NCI-H1105 treated with DMSO at 0.1 percent for 48 hours (cell line): ENCODE measurements around the gene ARSA.
"Not testable (repeated sequence)": the region's sequence is repeated elsewhere in the genome, so short reads cannot be mapped to it uniquely, and the experiment has no call there.

ENCODE experiments used
- DNase-seq: peaks from one replicate; lab custom pipeline; 2025; lab: John Stamatoyannopoulos, UW

The ARSA gene

DNA sequence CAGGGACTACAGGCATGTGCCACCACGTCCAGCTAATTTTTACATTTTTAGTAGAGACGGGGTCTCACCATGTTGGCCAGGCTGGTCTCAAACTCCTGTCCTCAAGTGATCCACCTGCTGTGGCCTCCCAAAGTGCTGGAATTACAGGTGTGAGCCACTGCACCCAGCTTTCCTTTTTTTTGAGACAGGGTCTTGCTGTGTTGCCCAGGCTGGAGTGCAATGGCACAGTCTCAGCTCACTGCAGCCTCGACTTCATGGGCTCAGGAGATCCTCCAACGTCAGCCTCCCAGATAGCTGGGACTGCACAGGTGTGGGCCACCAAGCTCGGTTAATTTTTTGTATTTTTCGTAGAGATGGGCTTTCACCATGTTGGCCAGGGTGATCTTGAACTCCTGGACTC is 26.7 kb upstream of the ARSA start:
- DNase-seq = not testable (repeated sequence)

DNA sequence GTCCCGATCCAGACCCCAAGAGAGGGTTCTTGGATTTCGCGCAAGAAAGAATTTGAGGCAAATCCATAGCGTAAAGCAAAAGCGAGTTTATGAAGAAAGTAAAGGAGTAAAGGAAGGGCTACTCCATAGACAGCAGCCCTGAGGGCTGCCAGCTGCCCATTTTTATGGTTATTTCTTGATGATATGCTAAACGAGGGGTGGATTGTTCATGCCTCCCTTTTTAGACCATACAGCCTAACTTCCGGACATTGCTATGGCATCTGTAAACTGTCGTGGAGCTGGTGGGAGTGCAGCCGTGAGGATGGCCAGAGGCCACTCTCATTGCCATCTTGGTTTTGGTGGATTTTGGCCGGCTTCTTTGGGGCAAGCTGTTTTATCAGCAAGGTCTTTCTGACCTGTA is 25.3 kb upstream of the ARSA start:
- no peak for DNase-seq

DNA sequence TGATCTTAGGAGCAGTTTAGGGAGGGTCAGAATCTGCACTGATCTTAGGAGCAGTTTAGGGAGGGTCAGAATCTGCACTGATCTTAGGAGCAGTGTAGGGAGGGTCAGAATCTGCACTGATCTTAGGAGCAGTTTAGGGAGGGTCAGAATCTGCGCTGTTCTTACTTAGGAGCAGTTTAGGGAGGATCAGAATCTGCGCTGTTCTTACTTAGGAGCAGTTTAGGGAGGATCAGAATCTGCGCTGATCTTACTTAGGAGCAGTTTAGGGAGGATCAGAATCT is 15.8 kb upstream of the ARSA start:
- DNase-seq = not testable (repeated sequence)

DNA sequence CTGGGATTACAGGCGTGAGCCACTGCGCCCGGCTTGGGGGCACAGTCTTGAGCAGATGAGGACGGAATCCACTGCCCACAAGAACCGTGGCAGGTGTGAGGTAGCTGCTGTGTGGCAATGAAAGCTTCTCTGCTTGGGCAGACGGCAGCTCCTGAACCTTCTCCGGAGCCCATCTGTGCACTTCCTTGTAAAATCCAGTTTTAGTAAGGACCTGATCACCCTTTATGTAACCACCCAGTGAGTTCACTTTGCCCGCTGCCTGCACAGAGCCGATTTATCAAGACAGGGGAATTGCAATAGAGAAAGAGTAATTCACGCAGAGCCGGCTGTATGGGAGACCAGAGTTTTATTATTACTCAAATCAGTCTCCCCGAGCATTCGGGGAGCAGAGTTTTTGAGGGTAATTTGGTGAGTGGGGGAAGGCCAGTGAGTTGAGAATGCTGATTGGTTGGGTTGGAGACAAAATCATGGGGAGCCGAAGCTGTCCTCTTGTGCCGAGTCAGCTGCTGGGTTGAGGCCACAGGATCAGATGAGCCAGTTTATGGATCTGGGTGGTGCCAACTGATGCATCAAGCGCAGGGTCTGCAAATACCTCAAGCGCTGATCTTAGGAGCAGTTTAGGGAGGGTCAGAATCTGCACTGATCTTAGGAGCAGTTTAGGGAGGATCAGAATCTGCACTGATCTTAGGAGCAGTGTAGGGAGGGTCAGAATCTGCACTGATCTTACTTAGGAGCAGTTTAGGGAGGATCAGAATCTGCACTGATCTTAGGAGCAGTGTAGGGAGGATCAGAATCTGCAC is 15.3 kb upstream of the ARSA start:
- DNase-seq = not testable (repeated sequence)

DNA sequence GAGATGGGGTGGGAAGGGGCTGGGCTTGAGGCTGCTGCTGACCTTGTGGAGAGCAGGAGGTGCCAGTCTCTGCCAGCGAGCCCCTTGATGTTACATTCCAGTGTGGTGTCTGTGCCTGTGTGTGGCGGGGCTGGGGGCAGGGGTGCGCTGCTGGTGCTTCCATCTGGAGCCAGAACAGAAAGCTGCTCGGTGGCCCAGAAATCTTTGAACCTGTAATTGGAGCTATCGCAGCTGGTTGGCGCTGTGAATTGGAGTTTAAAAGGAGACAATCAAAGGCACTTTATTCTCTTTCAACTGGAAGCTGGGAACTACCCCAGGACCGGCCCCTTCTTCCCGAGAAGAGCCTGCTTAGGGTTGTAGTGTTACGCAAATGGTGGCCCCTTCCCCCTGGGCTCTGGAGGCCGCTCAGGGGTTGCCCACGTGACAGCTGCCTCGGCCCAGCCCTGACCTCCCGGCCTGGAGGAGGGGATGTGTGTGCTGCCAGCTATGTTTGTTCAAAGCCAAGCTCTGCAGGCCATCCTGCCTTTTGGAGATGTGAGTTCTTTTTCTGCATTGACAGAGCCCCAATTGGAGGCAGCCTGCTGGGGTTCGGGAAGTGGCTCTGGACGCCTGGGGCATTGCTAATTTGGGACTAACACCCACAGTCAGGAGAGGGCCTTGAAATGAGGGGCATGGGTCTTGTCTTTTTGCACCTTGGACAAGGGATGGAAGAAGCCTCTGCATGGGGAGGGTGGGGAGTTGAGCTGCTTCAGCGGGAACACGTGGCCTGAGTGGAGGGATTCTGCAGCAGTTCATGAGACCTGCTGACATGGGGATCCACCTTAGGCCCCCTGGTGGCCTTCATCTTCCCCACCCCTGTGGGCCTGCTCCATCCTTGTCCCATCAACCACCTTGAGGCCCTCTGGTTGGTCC is 14.0 kb upstream of the ARSA start:
- no peak for DNase-seq

DNA sequence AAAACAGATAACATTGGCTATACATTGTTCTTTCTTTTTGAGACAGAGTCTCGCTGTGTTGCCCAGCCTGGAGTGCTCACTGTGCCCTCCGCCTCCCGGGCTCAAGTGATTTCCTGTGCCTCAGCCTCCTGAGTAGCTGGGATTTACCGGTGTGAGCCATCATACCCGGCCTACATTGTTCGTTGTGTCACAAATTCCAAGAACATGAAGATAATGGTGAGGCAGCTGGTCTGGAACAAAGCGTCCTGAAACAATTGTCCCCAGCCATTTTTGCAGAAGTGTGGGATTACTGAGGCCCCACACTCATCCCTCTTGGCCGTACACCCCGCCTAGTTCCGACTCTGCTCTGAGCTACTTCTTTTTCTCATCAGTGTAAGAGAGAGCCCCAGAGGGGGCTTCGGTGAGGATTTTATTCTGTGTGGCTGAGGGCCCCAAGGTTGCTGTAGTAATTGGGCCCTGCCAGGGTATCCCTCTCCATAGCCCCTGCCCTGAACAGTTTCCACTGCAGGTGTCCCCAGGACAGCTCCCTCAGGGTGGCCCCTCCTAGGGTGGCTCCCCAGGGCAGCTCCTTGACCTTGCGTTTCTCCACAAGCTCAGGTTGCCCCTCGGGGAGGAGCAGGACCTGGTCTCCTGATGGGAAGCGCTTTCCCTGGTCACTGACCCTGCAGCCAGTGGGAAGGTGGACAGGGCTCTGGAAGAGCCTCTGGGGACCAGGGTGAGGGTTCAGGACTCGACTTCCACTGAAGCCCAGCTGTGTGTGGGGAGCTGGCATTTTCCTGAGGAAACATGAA is 13.1 kb upstream of the ARSA start:
- DNase-seq = no peak

DNA sequence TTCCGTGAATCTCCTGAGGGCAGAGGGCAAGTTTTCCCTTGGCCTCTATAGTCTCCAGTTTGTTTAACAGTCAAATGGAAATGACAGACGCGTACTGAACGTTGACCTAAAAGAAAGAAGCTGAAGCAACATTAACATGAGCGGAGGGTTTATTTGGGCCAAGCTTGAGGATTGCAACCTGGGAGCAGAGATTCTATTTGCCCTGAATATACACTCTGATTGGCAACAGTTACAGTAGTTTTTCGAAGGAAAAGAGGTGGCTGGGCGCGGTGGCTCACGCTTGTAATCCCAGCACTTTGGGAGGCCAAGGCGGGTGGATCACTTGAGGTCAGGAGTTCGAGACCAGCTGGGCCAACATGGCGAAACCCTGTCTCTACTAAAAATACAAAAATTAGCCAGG is 12.3 kb upstream of the ARSA start:
- not testable (repeated sequence) for DNase-seq

DNA sequence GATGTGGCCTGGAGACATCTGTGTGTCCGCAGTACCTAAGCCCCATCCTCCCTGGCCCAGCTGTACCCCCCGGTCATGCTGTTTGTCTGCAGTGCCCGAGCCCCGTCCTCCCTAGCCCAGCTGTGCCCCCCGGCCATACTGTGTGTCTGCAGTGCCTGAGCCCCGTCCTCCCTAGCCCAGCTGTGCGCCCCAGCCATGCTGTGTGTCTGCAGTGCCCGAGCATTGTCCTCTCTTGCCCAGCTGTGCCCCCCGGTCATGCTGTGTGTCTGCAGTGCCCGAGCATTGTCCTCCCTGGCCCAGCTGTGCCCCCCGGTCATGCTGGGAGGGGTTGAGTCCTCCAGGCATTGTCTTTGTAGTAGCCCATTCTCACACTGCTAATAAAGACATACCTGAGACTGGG is 7.6 kb upstream of the ARSA start:
- no peak for DNase-seq

DNA sequence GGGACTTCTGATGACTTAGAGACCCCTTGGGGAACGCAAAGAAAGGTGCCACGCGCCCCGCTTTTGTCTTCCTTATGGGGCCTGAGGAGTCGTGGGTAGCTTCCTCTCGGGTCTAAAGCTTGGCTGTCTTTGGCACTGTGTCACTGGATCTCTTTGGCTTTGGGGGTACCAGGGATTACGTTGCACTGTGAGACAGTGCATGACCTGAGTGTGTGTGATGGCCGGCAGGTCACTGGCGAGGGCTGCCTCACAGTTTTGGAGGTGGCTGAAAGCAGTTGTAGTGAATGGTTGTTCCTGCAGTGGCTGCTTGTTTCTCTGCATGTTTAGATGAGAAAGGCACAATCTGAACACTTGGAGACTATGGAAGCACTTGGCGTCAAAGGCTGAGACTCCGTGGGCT is 5.8 kb upstream of the ARSA start:
- no peak for DNase-seq

DNA sequence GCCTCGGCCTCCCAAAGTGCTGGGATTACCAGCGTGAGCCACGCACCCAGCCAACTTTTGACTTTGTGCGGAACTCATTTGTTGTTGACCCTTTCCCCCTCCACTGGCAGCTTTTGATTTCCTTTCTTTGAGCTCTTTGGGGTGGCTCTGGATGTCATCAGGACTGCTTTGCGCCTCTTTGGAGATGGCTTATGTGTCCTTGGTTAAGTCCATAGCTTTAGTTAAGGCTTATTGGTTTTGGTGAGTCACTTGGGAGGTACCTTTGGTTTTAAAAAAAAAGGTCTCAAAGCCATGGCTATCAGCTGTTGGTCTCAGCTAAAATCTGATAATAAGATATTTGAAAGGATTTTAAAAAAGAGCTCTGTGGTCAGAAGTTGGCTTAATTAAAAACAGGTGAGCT is 5.1 kb upstream of the ARSA start:
- no peak for DNase-seq

DNA sequence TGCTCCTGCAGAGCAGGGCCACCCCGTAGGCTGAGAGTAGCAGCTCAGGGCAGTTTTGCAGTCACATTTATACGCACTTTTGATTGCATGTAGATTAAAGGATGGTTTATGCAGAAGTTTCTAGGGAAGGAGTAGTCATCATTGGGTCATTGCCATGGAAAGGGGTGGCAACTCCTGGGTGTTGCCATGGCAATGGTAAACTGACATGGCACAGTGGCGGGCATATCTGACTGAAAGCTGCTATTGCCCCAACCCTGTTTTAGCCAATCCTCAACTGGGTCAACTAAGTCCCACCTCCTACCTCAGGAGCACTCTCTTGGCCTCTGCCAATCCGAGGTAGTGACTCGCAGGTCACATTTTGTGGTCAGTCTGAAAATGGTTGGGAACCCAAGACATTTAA is 2.4 kb upstream of the ARSA start:
- DNase-seq = no peak

DNA sequence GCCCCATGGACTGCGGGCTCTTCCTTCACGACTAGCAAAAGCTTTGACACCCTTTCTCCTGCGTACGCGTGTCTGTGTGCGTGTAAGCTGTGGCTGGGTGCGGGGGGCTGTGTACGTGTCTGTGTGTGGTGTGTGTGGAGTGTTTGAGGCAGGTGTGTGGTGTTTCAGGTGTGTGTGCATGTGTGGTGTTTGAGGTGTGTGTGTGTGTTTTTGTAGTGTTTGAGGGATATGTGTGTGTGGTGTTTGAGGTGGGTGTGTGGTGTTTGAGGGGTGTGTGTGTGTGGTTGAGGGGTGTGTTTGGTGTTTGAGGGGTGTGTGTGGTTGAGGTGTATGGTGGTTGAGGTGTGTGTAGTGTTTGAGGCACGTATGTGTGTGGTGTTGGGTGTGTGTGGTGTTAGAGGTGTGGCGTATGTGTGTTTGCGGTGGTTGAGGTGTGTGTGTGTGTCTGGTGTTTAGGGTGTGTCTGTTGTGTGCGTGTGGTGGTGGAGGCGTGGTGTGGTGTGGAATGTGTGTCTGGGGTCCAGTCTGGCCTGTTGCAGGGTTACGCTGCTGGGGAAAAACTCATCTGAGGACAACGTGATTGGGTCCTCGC is 687 bp upstream of the ARSA start:
- no peak for DNase-seq

DNA sequence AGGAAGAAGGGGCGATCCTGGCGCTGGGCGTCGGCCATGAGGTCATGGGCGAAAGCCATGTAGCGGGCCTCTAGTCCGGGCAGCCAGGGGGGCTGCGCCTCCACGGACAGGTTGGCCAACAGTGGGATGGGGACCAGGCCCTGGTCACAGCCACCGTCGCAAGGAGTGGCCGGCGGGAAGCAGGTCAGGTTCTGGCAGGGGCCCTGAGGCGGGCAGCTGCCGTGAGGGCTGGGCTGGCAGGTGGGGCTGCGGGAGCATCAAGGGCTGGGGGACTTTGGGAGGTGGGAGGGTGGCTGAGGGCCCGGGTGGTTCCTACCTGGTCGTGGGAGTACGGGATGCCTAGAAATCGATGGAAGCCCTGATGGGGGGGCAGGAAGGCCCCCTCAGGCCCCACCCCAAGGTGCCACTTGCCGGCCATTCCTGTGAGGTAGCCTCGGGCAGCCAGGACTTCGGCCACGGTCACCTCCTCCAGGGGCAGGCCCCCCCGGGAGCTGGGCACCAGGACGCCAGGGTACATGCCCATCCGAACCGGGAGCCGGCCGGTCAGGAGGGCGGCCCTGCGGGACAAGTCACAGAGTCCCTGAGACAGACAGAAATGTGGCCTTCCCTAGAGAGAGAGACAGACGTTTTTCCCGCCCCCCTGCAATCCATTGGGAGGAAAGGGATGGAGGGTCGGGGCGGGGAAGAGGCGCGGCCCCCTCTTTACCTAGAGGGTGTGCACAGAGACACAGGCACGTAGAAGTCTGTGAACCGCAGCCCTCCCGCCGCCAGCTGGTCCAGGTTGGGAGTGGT is 906 bp downstream of the ARSA start:
- DNase-seq = no peak

DNA sequence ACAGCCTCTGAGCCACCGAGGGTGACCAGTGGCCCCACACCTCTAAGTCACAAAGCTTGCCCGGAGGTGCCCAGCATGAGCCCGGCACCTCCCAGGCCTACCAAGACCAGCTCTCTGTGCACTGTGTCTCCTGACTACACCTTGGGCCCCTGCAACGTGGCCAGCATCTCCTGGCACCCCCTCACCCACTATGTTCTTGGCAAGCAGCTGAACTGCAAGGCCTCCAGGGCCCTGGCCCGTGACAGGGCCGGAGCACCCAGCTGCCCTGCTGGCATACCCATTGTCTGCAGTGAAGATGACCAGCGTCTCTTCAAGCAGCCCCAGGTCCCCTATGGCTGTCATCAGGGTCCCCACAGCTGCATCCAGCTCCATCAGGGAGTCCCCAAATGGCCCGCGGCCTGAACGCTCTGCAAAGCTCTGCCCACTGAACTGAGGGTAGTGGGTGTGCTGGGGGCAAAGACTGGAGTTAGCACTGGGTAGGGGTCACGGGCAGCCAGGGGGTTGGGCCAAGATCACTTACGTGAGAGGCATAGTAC is 1.6 kb downstream of the ARSA start:
- no peak for DNase-seq

DNA sequence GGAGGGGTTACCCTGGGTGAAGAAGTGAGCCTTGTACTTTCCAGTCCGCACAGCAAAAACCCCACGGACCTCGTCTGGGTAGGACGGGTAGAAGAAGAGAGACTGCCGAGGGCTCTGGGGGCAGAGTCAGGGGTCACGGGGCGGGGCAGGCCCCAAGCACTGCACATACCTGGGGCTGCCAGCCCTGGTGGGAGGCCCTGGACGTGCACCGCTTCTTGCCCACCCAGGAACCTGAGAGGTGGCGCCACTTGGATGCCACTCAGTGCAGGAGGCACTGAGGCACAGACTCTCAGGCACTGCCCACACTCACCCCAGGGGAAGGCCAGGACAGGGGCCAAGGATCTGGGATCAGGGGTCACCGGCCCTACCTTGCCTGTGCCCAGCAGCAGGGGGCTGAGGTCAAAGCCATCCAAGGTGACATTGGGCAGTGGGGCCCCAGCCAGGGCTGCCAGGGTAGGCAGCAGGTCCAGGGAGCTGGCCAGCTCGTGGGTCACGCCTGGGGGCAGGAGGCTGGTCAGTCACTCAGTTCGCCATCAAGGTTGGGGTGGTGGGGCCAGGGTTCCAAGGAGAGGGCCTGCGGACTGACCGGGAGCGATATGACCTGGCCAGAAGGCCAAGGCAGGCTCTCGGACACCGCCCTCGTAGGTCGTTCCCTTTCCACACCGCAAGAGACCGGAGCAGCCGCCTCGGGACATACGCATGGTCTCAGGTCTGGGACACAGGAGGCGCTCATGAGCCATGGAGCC is 2.2 kb downstream of the ARSA start:
- no peak for DNase-seq

DNA sequence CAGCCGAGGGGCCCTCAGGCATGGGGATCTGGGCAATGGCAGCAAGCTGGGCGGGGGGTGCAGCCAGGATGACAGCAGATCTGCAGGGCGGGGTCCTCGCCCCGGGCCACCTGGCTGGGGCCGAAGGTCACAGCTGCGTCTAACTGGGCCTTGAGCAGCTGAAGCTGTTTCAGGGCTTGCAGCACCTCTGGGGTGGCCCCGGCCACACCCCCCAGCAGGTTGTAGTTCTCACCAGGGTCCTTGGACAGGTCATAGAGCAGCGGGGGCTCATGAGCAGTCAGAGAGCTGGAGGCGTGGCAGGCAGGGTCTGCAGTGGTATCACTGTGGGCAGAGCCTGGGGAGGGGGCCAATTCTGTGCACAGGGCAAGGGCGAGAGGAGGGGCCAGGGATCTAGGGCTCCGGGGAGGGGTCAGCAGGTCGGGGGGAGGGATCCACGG is 2.8 kb downstream of the ARSA start:
- DNase-seq = no peak

DNA sequence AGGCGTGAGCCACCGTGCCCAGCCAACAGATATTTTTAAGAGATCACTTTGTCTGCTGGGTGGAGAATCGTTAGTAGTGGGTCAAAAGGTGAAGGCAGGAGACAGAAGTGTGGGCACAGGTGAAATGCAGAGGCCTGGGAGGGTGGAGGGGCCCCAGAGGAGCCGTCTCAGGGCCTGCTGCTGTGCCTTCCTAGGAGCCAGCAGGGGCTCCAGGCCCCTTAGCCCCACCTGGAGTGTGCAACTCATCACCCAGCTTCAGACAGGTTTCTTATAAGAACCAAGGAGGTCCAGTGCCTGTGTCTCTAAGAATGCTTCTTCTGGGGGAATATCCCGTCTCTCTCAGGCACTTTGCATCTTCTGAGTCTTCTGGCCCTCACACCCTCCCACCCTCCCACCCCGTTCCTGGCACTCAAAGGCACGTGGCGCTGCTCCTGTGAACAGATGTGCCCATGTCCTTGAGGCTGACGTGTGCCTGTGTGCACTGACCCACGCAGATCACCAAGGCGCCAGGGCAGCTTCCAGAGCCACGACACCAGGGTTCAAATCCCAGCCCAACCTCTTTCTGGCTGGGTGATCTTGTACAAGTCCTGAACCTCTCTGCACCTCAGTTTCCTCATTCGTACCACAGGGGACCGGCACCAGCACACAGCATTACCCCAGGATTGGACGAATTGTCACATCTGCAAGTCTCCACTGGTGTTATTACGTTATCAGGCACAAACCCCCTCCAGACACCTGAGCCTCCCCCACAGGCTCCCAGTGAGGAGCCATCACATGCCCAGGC is 3.4 kb downstream of the ARSA start:
- no peak for DNase-seq

DNA sequence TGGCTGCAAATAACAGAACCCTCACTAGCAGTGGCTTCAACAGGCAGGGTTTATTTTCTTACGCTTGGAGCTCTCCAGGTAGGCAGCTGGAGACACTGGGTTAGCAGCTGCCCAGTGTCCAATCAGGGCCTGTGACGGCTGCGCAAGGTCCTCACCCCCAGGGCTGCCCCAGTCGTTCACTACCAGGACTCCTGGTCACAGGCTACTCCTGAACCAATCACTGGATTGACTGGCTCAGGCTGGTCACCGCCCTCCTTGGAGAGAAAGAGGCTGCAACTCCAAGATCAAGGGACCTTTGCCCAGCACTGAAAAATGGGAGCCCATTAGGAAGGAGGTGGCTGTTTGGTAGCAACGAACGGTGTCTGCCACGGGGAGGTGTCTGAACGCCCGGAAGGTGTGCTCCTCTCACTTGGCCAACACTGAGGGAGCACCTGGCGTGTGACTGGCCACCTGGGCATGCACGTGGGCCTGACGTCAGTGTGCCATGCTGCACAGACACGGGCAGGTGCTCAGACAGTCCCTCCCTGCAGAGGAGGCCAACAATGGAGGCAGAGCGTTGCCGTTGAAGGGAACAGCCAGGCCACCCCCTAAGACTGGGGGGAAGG is 5.1 kb downstream of the ARSA start:
- DNase-seq = peak; percentile 91
